A549 (cell line): ENCODE data around the gene PAK4. TPM values are rescaled to one million over a fixed set of nuclear protein-coding genes. Genes with fewer than 3 reads are reported as not detected.

Experiments used
- ATAC-seq, 2 experiments: fragments of 200-7000 bp in 1 of 2; fragments of >200 bp in 1 of 2; cut with Nextera tagmentation in 1 of 2; cut with Tn5 transposase in 1 of 2; 3 replicates each; pipeline versions ENCODE4 v1.8.0 to v1.9.1; 2018 to 2020; ENCODE audit warnings: mild to moderate bottlenecking in 1 of 2, moderate library complexity in 1 of 2
- CTCF ChIA-PET: fragments of 300-600 bp; sonication (Branson Sonifier 250); formaldehyde crosslinking; extraction: SDS; loops from one replicate; lab custom pipeline; 2021; ENCODE audit warnings: antibody characterized with exemption, inconsistent platforms; lab: Yijun Ruan, JAX
- POLR2A ChIA-PET: fragments of 350-600 bp; formaldehyde crosslinking; extraction: SDS; loops from one replicate; lab custom pipeline; 2021; ENCODE audit warnings: antibody characterized with exemption, inconsistent platforms; lab: Yijun Ruan, JAX
- DNase-seq, 2 experiments: peaks; one replicate each; pipeline versions ENCODE4 v3.0.0 to v3.0.0-alpha.2; 2011 to 2016; ENCODE audit warnings: low read depth in 1 of 2, low spot score in 1 of 2
- FAIRE-seq: peaks from 2 replicates; lab custom pipeline; 2011; peaks lifted over from hg19 to GRCh38; lab: Jason Lieb, UNC
- H3K27ac ChIP-seq, 2 experiments: fragments of >200 bp; sonication (Bioruptor Twin); formaldehyde crosslinking; 3 replicates each; pipeline ENCODE4 v1.5.1; 2016 to 2017
- H3K4me1 ChIP-seq: fragments of >200 bp; sonication (Bioruptor Twin); formaldehyde crosslinking; 3 replicates; pipeline ENCODE4 v1.6.1; 2016
- H3K4me2 ChIP-seq: fragments of >200 bp; sonication (Bioruptor Twin); formaldehyde crosslinking; 3 replicates; pipeline ENCODE4 v1.6.1; 2016
- H3K4me3 ChIP-seq: fragments of >200 bp; sonication (Bioruptor Twin); formaldehyde crosslinking; 3 replicates; pipeline ENCODE4 v1.5.1; 2016
- H3K9me3 ChIP-seq: fragments of >200 bp; sonication (Bioruptor Twin); formaldehyde crosslinking; 3 replicates; pipeline ENCODE4 v1.6.1; 2016
- CBX2 ChIP-seq: fragments of 200-600 bp; sonication (generic); IDR thresholded peaks from 2 replicates; pipeline ENCODE4 v1.6.1; 2016; ENCODE audit warnings: low read depth, mild to moderate bottlenecking, borderline replicate concordance
- CEBPB ChIP-seq, 2 experiments: fragments of >200 bp in 1 of 2; sonication (Bioruptor Twin) in 1 of 2; formaldehyde crosslinking in 1 of 2; IDR thresholded peaks; 2 replicates each; pipeline ENCODE4 v1.6.1; 2012 to 2016
- EHF ChIP-seq: fragments of 250-450 bp; sonication (Bioruptor Pico); IDR thresholded peaks from 2 replicates; pipeline ENCODE4 v1.5.0; 2020; ENCODE audit warnings: mild to moderate bottlenecking
- EHMT2 ChIP-seq: fragments of 200-600 bp; sonication (generic); IDR thresholded peaks from 2 replicates; pipeline ENCODE4 v1.6.1; 2016; ENCODE audit warnings: antibody characterized with exemption, low read depth, mild to moderate bottlenecking, moderate library complexity
- GATA3 ChIP-seq: IDR thresholded peaks from 2 replicates; pipeline ENCODE4 v1.6.1; 2012; ENCODE audit warnings: borderline replicate concordance
- HOXA7 ChIP-seq: fragments of 250-450 bp; sonication (Bioruptor Pico); IDR thresholded peaks from 2 replicates; pipeline ENCODE4 v1.5.0; 2020; ENCODE audit warnings: mild to moderate bottlenecking, moderate library complexity
- HOXB5 ChIP-seq: fragments of 250-450 bp; sonication (Bioruptor Pico); IDR thresholded peaks from 2 replicates; pipeline ENCODE4 v1.5.0; 2020; ENCODE audit warnings: mild to moderate bottlenecking, moderate library complexity
- JUNB ChIP-seq: fragments of >200 bp; sonication (Bioruptor Twin); formaldehyde crosslinking; IDR thresholded peaks from 2 replicates; pipeline ENCODE4 v1.6.1; 2016
- KDM1A ChIP-seq: fragments of 200-600 bp; sonication (generic); IDR thresholded peaks from 2 replicates; pipeline ENCODE4 v1.6.1; 2016; ENCODE audit warnings: low read depth, mild to moderate bottlenecking
- MAFK ChIP-seq: fragments of 450-650 bp; IDR thresholded peaks from 2 replicates; pipeline ENCODE4 v1.6.1; 2014; ENCODE audit not compliant: partially characterized antibody
- POLR2A ChIP-seq: IDR thresholded peaks from 2 replicates; pipeline ENCODE4 v1.6.1; 2012; ENCODE audit warnings: mild to moderate bottlenecking, low read length
- RFX5 ChIP-seq: fragments of 450-650 bp; IDR thresholded peaks from 2 replicates; pipeline ENCODE4 v1.7.1; 2014; ENCODE audit warnings: antibody characterized with exemption, mild to moderate bottlenecking, moderate library complexity
- TP53 ChIP-seq: fragments of 250-450 bp; sonication (Bioruptor Pico); IDR thresholded peaks from 2 replicates; pipeline ENCODE4 v1.5.0; 2021; ENCODE audit warnings: mild to moderate bottlenecking, moderate library complexity
- ZC3H11A ChIP-seq: fragments of 450-650 bp; IDR thresholded peaks from 2 replicates; pipeline ENCODE4 v1.6.1; 2014; ENCODE audit warnings: antibody characterized with exemption, mild to moderate bottlenecking
- ZFP36 ChIP-seq: fragments of 450-650 bp; IDR thresholded peaks from 2 replicates; pipeline ENCODE4 v1.6.1; 2014; ENCODE audit warnings: borderline replicate concordance; ENCODE audit not compliant: partially characterized antibody
- ZSCAN20 ChIP-seq: fragments of 250-450 bp; sonication (Bioruptor Pico); IDR thresholded peaks from 2 replicates; pipeline ENCODE4 v1.8.0; 2022; ENCODE audit warnings: mild to moderate bottlenecking, moderate library complexity
- WGBS: methylation state at CpG from one replicate; pipeline ENCODE4 v1.1.6; 2017; ENCODE audit errors: missing lambda C conversion rate; 5-methylcytosine and 5-hydroxymethylcytosine counted together
- polyA plus RNA-seq, 4 experiments: library from polyadenylated mRNA; depleted of rRNA in 3 of 4; stranded (reverse); fragments of >200 nt; fragmentation: RNase III in 1 of 4; extraction: RNeasy Plus Mini Kit Qiagen cat#74134 plus additional on column Dnase treatment in 1 of 4; gene quantifications; 2 replicates in 3 of 4; 3 replicates in 1 of 4; pipeline ENCODE4 v1.2.3, GENCODE V29; 2011 to 2017
- TF ChIP-seq, protein P1 (sequence below): fragments of 250-450 bp; sonication (Bioruptor Pico); IDR thresholded peaks from 2 replicates; pipeline ENCODE4 v1.5.0; 2020; ENCODE audit warnings: low read depth, mild to moderate bottlenecking, moderate library complexity
- TF ChIP-seq, protein P2 (sequence below): fragments of >200 bp; sonication (Bioruptor Twin); formaldehyde crosslinking; IDR thresholded peaks from 2 replicates; pipeline ENCODE4 v1.6.1; 2016
- TF ChIP-seq, protein P3 (sequence below): fragments of >200 bp; sonication (Bioruptor Twin); formaldehyde crosslinking; IDR thresholded peaks from 3 replicates; pipeline ENCODE4 v1.6.1; 2016

Gene PAK4
- polyA plus RNA-seq, 2 of the 4 experiments (the other 2 are of a cell fraction): 42.9 to 84.2 TPM

- ATAC-seq (no peak), DNase-seq (no peak), FAIRE-seq (no peak)
- Histone ChIP-seq H3K4me1 (no peaks in the 10 kb centered on the region), H3K4me2 (no peak overlapping the region), H3K4me3 (no peak overlapping the region), H3K9me3 (no peaks in the 10 kb centered on the region), H3K27ac (no peak overlapping the region)
- WGBS: 94% methylated on average over 7 of the region's 7 CpGs
- ChIA-PET POLR2A (no interaction called here), CTCF (interaction anchor here (1.2 to 5.6 kb wide), 14 partner anchors 9 to 213 kb away, joined by 3 to 55 read pairs (median 6); no protein-coding TSS in a partner anchor)
- TF ChIP-seq EHF (CRISPR knock-in tag) (no peak), EHMT2 (no peak), POLR2A (no peak), HOXA7 (no peak), TP53 (CRISPR knock-in tag) (no peak), HOXB5 (CRISPR knock-in tag) (no peak), JUNB (no peak), ZC3H11A (no peak), MAFK (no peak)
- TF ChIP-seq, protein P1, sequence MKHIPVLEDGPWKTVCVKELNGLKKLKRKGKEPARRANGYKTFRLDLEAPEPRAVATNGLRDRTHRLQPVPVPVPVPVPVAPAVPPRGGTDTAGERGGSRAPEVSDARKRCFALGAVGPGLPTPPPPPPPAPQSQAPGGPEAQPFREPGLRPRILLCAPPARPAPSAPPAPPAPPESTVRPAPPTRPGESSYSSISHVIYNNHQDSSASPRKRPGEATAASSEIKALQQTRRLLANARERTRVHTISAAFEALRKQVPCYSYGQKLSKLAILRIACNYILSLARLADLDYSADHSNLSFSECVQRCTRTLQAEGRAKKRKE (CRISPR knock-in tag): no peak
Measured at GRCh38 chr19:39175564-39175963, 50.0 kb downstream of the PAK4 start.

- Histone ChIP-seq H3K4me3 (no peak overlapping the region), H3K9me3 (no peaks in the 10 kb centered on the region), H3K4me2 (no peak overlapping the region)
- 0 out of 6 replicates have a peak, but pooled peaks of 1 of the 2 experiments have one; percentile 6 for ATAC-seq
- 95% methylated on average over 10 of the region's 10 CpGs for WGBS
- TF ChIP-seq CEBPB (IDR thresholded peaks at IDR 0.05) (no peak), RFX5 (no peak), EHMT2 (no peak)
- TF ChIP-seq, all 56 proteins: peak for 0
- Histone ChIP-seq H3K27ac (no peak overlapping the region), H3K4me1 (no peaks in the 10 kb centered on the region)
- CTCF ChIA-PET: interaction anchor here (0.6 to 5.6 kb wide), 10 partner anchors 10 to 1693 kb away, joined by 3 to 55 read pairs (median 10); partner anchors contain the start of gene FAM98C
- DNase-seq: no peak
- POLR2A ChIA-PET: no interaction called here
- FAIRE-seq: no peak
Measured at GRCh38 chr19:39177110-39177699, 51.6 kb downstream of the PAK4 start.

DNA sequence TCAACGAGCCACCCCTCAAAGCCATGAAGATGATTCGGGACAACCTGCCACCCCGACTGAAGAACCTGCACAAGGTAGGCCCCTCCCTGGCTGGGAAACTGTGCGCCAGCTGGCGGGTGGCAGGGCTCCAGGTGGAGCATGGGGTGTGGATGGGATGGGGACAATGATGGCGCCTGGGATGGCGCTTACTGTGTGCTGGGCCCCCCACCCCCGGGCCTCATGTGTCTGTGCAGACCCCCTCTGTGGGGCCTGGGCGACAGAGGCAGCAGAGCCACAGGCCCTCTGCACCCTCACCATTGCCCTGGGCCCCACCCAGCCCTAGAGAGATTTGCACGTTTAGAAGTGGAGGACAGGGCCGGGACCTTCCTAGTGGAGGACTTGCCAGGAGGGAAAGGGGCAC, 52.1 kb downstream of the PAK4 start:
- H3K4me3 ChIP-seq: no peak overlapping the region
- no peak for ATAC-seq
- H3K4me1 ChIP-seq: no peaks in the 10 kb centered on the region
- no peak overlapping the region for H3K27ac ChIP-seq
- CTCF ChIA-PET: interaction anchor here (0.6 to 5.6 kb wide), 7 partner anchors 10 to 775 kb away, joined by 3 to 55 read pairs (median 18); partner anchors contain the start of gene FAM98C
- 91% methylated on average over 11 of the region's 11 CpGs for WGBS
- no peaks in the 10 kb centered on the region for H3K9me3 ChIP-seq
- POLR2A ChIA-PET: no interaction called here
- no peak overlapping the region for H3K4me2 ChIP-seq
- no peak for FAIRE-seq
- no peak for DNase-seq
- TF ChIP-seq ZSCAN20 (no peak), KDM1A (no peak), GATA3 (no peak), CBX2 (no peak), ZFP36 (no peak)
- TF ChIP-seq, protein P2, sequence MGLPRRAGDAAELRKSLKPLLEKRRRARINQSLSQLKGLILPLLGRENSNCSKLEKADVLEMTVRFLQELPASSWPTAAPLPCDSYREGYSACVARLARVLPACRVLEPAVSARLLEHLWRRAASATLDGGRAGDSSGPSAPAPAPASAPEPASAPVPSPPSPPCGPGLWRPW: no peak
- TF ChIP-seq, protein P3, sequence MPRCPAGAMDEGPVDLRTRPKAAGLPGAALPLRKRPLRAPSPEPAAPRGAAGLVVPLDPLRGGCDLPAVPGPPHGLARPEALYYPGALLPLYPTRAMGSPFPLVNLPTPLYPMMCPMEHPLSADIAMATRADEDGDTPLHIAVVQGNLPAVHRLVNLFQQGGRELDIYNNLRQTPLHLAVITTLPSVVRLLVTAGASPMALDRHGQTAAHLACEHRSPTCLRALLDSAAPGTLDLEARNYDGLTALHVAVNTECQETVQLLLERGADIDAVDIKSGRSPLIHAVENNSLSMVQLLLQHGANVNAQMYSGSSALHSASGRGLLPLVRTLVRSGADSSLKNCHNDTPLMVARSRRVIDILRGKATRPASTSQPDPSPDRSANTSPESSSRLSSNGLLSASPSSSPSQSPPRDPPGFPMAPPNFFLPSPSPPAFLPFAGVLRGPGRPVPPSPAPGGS: no peak
